Smooth muscle cell (in vitro differentiated cells): ENCODE results near the gene LCE1C. TPM values are rescaled to one million over a fixed set of nuclear protein-coding genes. Genes with fewer than 3 reads are reported as not detected.

Experiments
- polyA plus RNA-seq: library from polyadenylated mRNA; unstranded; fragments of >200 nt; fragmentation: Nextera tagmentation; extraction: Ambion mirVana; gene quantifications from 2 replicates; pipeline ENCODE4 v1.2.1, GENCODE V29; 2016
- total RNA-seq: library from RNA; depleted of rRNA; stranded (reverse); fragments of >200 nt; gene quantifications from 2 replicates; pipeline ENCODE4 v1.2.3, GENCODE V29; 2014

LCE1C gene
- total and polyA plus RNA-seq, 2 experiments from 2014 or later: not detected

Other genes with a start within 250 kb of the LCE1C start
- gene LCE3E, start 239.9 kb downstream of the LCE1C start, total RNA-seq: not detected in 2 replicates
- gene LCE3E, start 239.9 kb downstream of the LCE1C start, polyA plus RNA-seq: not detected in 2 replicates
- gene LCE3D, start 226.1 kb downstream of the LCE1C start, total RNA-seq: not detected in 2 replicates
- gene LCE3D, start 226.1 kb downstream of the LCE1C start, polyA plus RNA-seq: not detected in 2 replicates
- gene LCE3C, start 206.4 kb downstream of the LCE1C start, total RNA-seq: not detected in 2 replicates
- not detected in 2 replicates for gene LCE3C, start 206.4 kb downstream of the LCE1C start, polyA plus RNA-seq
- not detected in 2 replicates for gene LCE3B, start 192.8 kb downstream of the LCE1C start, total RNA-seq
- gene LCE3B, start 192.8 kb downstream of the LCE1C start, polyA plus RNA-seq: not detected in 2 replicates
- not detected in 2 replicates for gene LCE3A, start 183.5 kb downstream of the LCE1C start, total RNA-seq
- not detected in 2 replicates for gene LCE3A, start 183.5 kb downstream of the LCE1C start, polyA plus RNA-seq
- gene LCE2D, start 143.3 kb downstream of the LCE1C start, total RNA-seq: not detected in 2 replicates
- not detected in 2 replicates for gene LCE2D, start 143.3 kb downstream of the LCE1C start, polyA plus RNA-seq
- not detected in 2 replicates for gene LCE2C, start 131.4 kb downstream of the LCE1C start, total RNA-seq
- not detected in 2 replicates for gene LCE2C, start 131.4 kb downstream of the LCE1C start, polyA plus RNA-seq
- gene LCE2B, start 120.5 kb downstream of the LCE1C start, total RNA-seq: not detected in 2 replicates
- not detected in 2 replicates for gene LCE2B, start 120.5 kb downstream of the LCE1C start, polyA plus RNA-seq
- gene LCE2A, start 108.3 kb downstream of the LCE1C start, total RNA-seq: not detected in 2 replicates
- not detected in 2 replicates for gene LCE2A, start 108.3 kb downstream of the LCE1C start, polyA plus RNA-seq
- not detected in 2 replicates for gene LCE4A, start 98.5 kb downstream of the LCE1C start, total RNA-seq
- gene LCE4A, start 98.5 kb downstream of the LCE1C start, polyA plus RNA-seq: not detected in 2 replicates
- not detected in 2 replicates for gene KPRP, start 48.6 kb downstream of the LCE1C start, total RNA-seq
- gene KPRP, start 48.6 kb downstream of the LCE1C start, polyA plus RNA-seq: not detected in 2 replicates
- not detected in 2 replicates for gene LCE1F, start 31.5 kb downstream of the LCE1C start, total RNA-seq
- gene LCE1F, start 31.5 kb downstream of the LCE1C start, polyA plus RNA-seq: not detected in 2 replicates
- not detected in 2 replicates for gene LCE1E, start 20.4 kb downstream of the LCE1C start, total RNA-seq
- gene LCE1E, start 20.4 kb downstream of the LCE1C start, polyA plus RNA-seq: not detected in 2 replicates
- gene LCE1D, start 9.9 kb downstream of the LCE1C start, total RNA-seq: not detected in 2 replicates
- gene LCE1D, start 9.9 kb downstream of the LCE1C start, polyA plus RNA-seq: not detected in 2 replicates
- gene LCE1B, start 5.3 kb upstream of the LCE1C start, total RNA-seq: not detected in 2 replicates
- not detected in 2 replicates for gene LCE1B, start 5.3 kb upstream of the LCE1C start, polyA plus RNA-seq
- gene LCE1A, start 20.8 kb upstream of the LCE1C start, total RNA-seq: not detected in 2 replicates
- gene LCE1A, start 20.8 kb upstream of the LCE1C start, polyA plus RNA-seq: not detected in 2 replicates
- gene LCE6A, start 36.2 kb upstream of the LCE1C start, total RNA-seq: not detected in 2 replicates
- not detected in 2 replicates for gene LCE6A, start 36.2 kb upstream of the LCE1C start, polyA plus RNA-seq
- gene LCE7A, start 53.3 kb upstream of the LCE1C start, total RNA-seq: not detected in 2 replicates
- not detected in 2 replicates for gene LCE7A, start 53.3 kb upstream of the LCE1C start, polyA plus RNA-seq
- gene SMCP, start 71.7 kb upstream of the LCE1C start, total RNA-seq: not detected in 2 replicates
- gene SMCP, start 71.7 kb upstream of the LCE1C start, polyA plus RNA-seq: not detected in 2 replicates
- 0.67 and 0.94 TPM in 2 replicates for gene IVL, start 101.9 kb upstream of the LCE1C start, total RNA-seq
- gene IVL, start 101.9 kb upstream of the LCE1C start, polyA plus RNA-seq: 0.45 and 0.47 TPM in 2 replicates
- 3.2 TPM in 1 of 2 replicates, not detected in the other for gene SPRR5, start 140.6 kb upstream of the LCE1C start, total RNA-seq
- gene SPRR5, start 140.6 kb upstream of the LCE1C start, polyA plus RNA-seq: 0.22 TPM in 1 of 2 replicates, not detected in the other
- gene SPRR4, start 164.0 kb upstream of the LCE1C start, total RNA-seq: 5.9 TPM in 1 of 2 replicates, not detected in the other
- 0.43 TPM in 1 of 2 replicates, not detected in the other for gene SPRR4, start 164.0 kb upstream of the LCE1C start, polyA plus RNA-seq
- gene SPRR1A, start 177.4 kb upstream of the LCE1C start, total RNA-seq: not detected in 2 replicates
- gene SPRR1A, start 177.4 kb upstream of the LCE1C start, polyA plus RNA-seq: 14.9 and 18.0 TPM in 2 replicates
- gene SPRR3, start 195.1 kb upstream of the LCE1C start, total RNA-seq: 55.2 and 107 TPM in 2 replicates
- gene SPRR3, start 195.1 kb upstream of the LCE1C start, polyA plus RNA-seq: 15.3 and 24.9 TPM in 2 replicates
- 23.8 and 46.5 TPM in 2 replicates for gene SPRR1B, start 224.6 kb upstream of the LCE1C start, total RNA-seq
- gene SPRR1B, start 224.6 kb upstream of the LCE1C start, polyA plus RNA-seq: 38.0 and 82.8 TPM in 2 replicates
- 8.8 and 12.4 TPM in 2 replicates for gene SPRR2D, start 234.5 kb upstream of the LCE1C start, total RNA-seq
- 8.1 and 16.9 TPM in 2 replicates for gene SPRR2D, start 234.5 kb upstream of the LCE1C start, polyA plus RNA-seq